Type B pancreatic cell (in vitro differentiated cells): ENCODE data around the gene SLC9A8. TPM values are rescaled to one million over a fixed set of nuclear protein-coding genes. Genes with fewer than 3 reads are reported as not detected.

Source experiments
- DNase-seq: peaks from one replicate; pipeline ENCODE4 v3.0.0; 2021; ENCODE audit warnings: mixed read lengths; ENCODE audit not compliant: unreplicated experiment; ENCODE audit errors: extremely low spot score
- H3K27ac Mint-ChIP-seq: 2 replicates; pipeline ENCODE4 v1.8.0; 2021; ENCODE audit warnings: mild to moderate bottlenecking, mixed read lengths
- H3K27me3 Mint-ChIP-seq: 2 replicates; pipeline ENCODE4 v1.8.0; 2021; ENCODE audit warnings: mixed read lengths
- H3K36me3 Mint-ChIP-seq: 2 replicates; pipeline ENCODE4 v1.8.0; 2021; ENCODE audit warnings: mixed read lengths
- H3K4me1 Mint-ChIP-seq: one replicate; pipeline ENCODE4 v1.8.0; 2021; ENCODE audit warnings: mixed read lengths; ENCODE audit not compliant: unreplicated experiment
- H3K4me3 Mint-ChIP-seq: 2 replicates; pipeline ENCODE4 v1.8.0; 2021; ENCODE audit warnings: mild to moderate bottlenecking, mixed read lengths
- H3K9me3 Mint-ChIP-seq: 2 replicates; pipeline ENCODE4 v1.8.0; 2021; ENCODE audit warnings: mixed read lengths
- total RNA-seq: library from RNA; stranded (reverse); gene quantifications from 2 replicates; pipeline ENCODE4 v1.2.1, GENCODE V29; 2021; ENCODE audit warnings: low replicate concordance
- TF ChIP-seq, protein P1 (sequence below): fragments of 200-600 bp; sonication (generic); conservative IDR thresholded peaks from 2 replicates; pipeline ENCODE4 v1.5.0; 2021; ENCODE audit warnings: antibody characterized with exemption, mild to moderate bottlenecking

The SLC9A8 gene
- total RNA-seq, 1 donor from 2014 or later = 8.6 TPM

DNA sequence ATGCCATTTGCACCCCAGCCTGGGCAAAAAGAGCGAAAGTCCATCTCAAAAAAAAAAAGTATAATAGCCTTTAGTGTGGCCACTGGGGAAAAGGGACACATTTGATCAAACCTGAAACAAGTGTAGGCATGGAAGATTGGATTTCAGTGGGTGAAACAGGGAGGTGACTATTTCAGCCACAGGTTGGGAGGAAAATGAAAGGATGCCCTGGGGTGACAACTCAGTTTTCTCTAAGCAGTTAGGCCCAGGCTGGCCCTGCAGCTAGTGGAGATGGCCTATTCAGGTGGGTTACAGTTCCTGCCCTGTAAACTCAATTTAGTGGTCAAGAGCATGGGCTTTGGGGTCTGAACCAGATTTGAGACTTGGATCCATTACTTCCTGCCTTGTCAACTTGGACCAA, 66.3 kb downstream of the SLC9A8 start:
- no peaks in the 10 kb centered on the region for H3K9me3 Mint-ChIP-seq
- DNase-seq = no peak
- no peak overlapping the region for H3K4me3 Mint-ChIP-seq
- TF ChIP-seq, protein P1, sequence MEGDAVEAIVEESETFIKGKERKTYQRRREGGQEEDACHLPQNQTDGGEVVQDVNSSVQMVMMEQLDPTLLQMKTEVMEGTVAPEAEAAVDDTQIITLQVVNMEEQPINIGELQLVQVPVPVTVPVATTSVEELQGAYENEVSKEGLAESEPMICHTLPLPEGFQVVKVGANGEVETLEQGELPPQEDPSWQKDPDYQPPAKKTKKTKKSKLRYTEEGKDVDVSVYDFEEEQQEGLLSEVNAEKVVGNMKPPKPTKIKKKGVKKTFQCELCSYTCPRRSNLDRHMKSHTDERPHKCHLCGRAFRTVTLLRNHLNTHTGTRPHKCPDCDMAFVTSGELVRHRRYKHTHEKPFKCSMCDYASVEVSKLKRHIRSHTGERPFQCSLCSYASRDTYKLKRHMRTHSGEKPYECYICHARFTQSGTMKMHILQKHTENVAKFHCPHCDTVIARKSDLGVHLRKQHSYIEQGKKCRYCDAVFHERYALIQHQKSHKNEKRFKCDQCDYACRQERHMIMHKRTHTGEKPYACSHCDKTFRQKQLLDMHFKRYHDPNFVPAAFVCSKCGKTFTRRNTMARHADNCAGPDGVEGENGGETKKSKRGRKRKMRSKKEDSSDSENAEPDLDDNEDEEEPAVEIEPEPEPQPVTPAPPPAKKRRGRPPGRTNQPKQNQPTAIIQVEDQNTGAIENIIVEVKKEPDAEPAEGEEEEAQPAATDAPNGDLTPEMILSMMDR = no peak
- H3K4me1 Mint-ChIP-seq = peaks cover 8% of the 10 kb centered on the region
- no peak overlapping the region for H3K27ac Mint-ChIP-seq
- peaks cover 7% of the 10 kb centered on the region for H3K36me3 Mint-ChIP-seq
- no peaks in the 10 kb centered on the region for H3K27me3 Mint-ChIP-seq

DNA sequence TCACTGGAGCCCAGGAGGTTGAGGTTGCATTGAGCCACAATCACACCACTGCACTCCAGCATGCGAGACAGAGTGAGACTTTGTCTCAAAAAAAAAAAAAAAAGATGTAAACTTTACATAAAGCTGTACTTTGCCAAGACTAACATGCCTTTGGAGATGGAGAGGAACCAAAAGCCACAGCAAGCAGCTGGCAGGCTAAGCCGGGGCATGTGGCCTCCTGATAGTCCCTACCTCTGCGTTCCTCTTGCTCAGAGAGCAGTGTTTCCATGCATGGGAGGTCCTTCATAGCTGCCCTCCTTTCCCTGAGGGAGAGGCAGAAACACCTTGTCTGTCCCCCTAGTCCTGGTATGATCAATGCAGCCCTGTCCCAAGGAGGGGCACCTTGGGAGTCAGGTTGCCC, 67.5 kb downstream of the SLC9A8 start:
- Mint-ChIP-seq H3K4me1 (peaks cover 5% of the 10 kb centered on the region), H3K4me3 (no peak overlapping the region), H3K27ac (no peak overlapping the region), H3K9me3 (no peaks in the 10 kb centered on the region), H3K27me3 (no peaks in the 10 kb centered on the region), H3K36me3 (peaks cover 3% of the 10 kb centered on the region)
- TF ChIP-seq, protein P1 = no peak
- no peak for DNase-seq

DNA sequence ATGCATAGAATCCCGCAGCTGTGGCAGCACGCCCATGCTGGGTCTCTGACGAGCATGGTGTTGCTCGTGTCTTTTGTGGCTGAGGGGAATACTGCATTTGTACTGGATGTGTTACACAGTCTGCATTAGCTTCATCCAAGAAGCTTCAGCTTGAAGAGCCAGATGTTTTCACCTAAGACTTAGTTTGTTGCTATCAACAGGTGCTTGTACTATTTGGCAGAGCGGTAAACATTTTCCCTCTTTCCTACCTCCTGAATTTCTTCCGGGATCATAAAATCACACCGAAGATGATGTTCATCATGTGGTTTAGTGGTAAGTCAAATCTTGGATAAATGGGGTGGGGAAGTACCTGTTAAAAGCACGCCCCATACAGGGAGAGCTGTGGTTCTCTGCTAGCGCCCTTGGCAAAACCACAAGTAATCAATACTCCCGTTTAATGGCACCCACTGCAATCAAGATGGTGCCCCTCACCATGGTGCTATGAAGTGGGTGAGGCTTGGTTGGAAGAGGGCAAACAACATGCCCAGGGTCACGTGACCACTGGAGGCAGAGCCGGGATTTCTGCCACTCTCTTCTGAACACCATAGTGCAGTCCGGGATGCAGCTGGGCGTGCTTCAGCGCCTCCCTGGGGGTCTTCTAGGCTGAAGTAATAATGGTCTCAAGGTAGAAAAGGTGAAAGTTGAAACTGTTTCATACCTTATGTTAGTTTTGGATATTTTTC, 68.3 kb downstream of the SLC9A8 start:
- H3K36me3 Mint-ChIP-seq = peaks cover 3% of the 10 kb centered on the region
- H3K27ac Mint-ChIP-seq = no peak overlapping the region
- H3K27me3 Mint-ChIP-seq = no peaks in the 10 kb centered on the region
- H3K9me3 Mint-ChIP-seq = no peaks in the 10 kb centered on the region
- TF ChIP-seq, protein P1 = no peak
- DNase-seq = no peak
- peaks cover 5% of the 10 kb centered on the region for H3K4me1 Mint-ChIP-seq
- no peak overlapping the region for H3K4me3 Mint-ChIP-seq

DNA sequence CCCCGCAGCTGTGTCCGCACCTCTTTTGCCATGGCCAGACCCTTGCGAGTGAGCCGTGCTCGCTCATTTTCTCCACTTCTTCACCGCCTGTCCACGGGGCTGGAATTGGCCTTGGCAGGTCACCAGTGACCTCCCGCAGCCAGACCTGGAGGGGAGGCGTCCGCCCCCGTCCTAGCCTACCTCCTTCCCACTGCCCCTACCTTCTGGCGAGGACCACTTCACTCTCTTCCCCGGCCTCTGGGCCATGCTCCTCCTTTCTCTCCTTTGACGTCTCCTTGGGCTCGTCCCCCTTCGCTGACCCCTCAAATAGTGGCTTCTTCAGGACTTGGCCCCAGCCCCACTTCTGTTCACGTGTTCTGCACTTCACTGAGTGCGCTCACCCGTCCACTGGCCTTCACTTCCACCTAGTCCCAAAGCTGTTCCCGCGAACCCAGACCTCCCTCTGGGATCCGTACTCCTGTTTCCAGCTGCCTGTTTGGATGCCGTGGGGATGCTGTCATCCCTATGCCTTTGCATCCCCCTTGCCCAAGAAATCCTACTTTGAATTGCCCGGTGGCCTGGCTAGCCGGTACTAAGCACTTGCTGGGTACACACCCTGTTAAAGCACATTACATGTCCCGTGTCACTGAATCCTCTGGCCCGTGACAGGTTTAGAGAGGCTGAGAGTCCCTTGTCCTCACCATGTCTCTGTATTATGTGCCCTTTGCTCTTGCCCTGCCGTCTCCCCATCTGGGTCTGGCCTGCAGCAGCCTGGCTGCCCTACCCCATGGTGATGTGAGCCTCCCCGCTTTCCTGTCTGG, 69.7 kb downstream of the SLC9A8 start:
- Mint-ChIP-seq H3K4me3 (no peak overlapping the region), H3K4me1 (peaks cover 11% of the 10 kb centered on the region), H3K9me3 (no peaks in the 10 kb centered on the region), H3K36me3 (peaks cover 1% of the 10 kb centered on the region), H3K27ac (no peak overlapping the region), H3K27me3 (no peaks in the 10 kb centered on the region)
- TF ChIP-seq, protein P1 = no peak
- no peak for DNase-seq

DNA sequence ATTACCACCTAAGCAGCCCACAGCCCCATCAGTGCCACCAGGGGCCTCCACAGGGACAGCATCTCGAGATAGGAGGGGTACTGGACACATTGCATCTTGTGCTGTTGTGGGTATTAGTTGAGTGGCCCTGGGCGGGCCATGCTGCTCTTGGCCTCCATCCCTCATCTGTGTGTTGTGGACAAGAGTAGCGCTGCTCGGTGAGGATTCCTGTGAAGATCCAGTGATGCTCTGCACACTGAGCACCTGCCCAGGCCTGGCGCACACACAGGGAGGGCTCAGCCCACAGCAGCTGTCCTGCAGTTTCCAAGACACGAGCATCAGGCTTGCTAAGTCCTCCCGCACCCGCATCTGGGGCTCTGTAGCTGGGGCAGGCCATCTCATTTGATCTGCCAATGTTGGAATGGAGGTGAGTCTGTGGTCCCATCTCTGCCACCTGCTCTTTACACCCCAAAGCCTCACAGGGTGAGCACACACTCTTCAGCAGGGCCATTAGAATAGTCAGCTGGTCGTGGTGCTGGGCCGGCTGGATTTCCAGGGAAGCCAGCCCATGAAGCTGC, 70.7 kb downstream of the SLC9A8 start:
- no peaks in the 10 kb centered on the region for H3K27me3 Mint-ChIP-seq
- TF ChIP-seq, protein P1 = no peak
- peaks cover 15% of the 10 kb centered on the region for H3K4me1 Mint-ChIP-seq
- H3K4me3 Mint-ChIP-seq = no peak overlapping the region
- H3K27ac Mint-ChIP-seq = no peak overlapping the region
- no peak for DNase-seq
- no peaks in the 10 kb centered on the region for H3K9me3 Mint-ChIP-seq
- peaks cover 2% of the 10 kb centered on the region for H3K36me3 Mint-ChIP-seq
